ENCODE measurements around the gene PKDCC.

The PKDCC gene

DNA sequence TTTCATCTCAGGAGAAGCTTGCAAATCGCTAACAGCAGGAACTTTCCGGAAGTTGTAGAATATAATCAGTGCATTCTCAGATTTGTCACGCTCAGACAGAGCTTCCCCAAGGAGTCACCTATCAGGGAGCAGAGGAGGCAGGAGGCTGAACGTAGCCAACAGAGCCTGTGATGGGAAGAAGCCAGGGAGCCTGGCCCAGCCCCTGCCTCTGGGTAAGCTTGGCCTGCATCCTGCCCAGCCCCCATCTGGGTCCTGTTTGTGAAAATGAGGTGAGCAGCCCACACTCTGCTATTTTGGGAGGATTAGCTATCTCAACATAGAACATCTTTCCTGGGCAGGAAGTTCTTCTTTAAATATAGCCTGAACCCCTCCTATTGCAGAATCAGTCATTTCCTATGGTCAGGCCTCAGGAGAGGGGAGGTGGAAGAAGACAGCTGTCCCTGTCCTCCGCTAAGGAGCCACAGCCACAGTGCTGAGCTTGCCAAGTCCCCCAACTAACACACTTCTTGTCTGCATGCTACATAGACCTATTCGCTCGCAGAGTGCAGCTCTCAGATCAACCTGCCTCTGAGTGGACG, 19.2 kb upstream of the PKDCC start:
- H2AFZ ChIP-seq (ENCODE audit: low read depth, low read length), result no peak overlapping the region
- TF ChIP-seq EZH2phosphoT487 (IDR thresholded peaks at IDR 0.05; ENCODE audit: low read depth) (no peak), CTCF (IDR thresholded peaks at IDR 0.05; ENCODE audit: low read depth, low read length) (no peak)
- no peak overlapping the region for H3K27ac ChIP-seq (ENCODE audit: low read length)
- peaks cover 27% of the 10 kb centered on the region for H3K27me3 ChIP-seq (ENCODE audit: low read depth, low read length)
- H3K4me3 ChIP-seq (ENCODE audit: low read length), result no peak overlapping the region
- no peaks in the 10 kb centered on the region for H3K36me3 ChIP-seq (replicated peaks; ENCODE audit: low read depth, low read length)
- H3K9me3 ChIP-seq (ENCODE audit: insufficient read depth, low read length), result no peaks in the 10 kb centered on the region
- no peak overlapping the region for H3K4me2 ChIP-seq (ENCODE audit: low read length)
- H4K20me1 ChIP-seq (ENCODE audit: insufficient read depth, low read length), result no peaks in the 10 kb centered on the region
- peaks cover 8% of the 10 kb centered on the region; the same call in 1 of the 2 replicates for H3K4me1 ChIP-seq (ENCODE audit: low read length)
- H3K9ac ChIP-seq (ENCODE audit: low read length), result no peak overlapping the region
- no peaks in the 10 kb centered on the region for H3K79me2 ChIP-seq (ENCODE audit: low read length)

GRCh38 chr2:42029171-42029570, 18.6 kb upstream of the PKDCC start:
- H2AFZ ChIP-seq (ENCODE audit: low read depth, low read length), result no peak overlapping the region
- peaks cover 8% of the 10 kb centered on the region; the same call in 1 of the 2 replicates for H3K4me1 ChIP-seq (ENCODE audit: low read length)
- no peak overlapping the region for H3K27ac ChIP-seq (ENCODE audit: low read length)
- no peak overlapping the region for H3K4me2 ChIP-seq (ENCODE audit: low read length)
- peaks cover 26% of the 10 kb centered on the region for H3K27me3 ChIP-seq (ENCODE audit: low read depth, low read length)
- TF ChIP-seq CTCF (IDR thresholded peaks at IDR 0.05; ENCODE audit: low read depth, low read length) (no peak), EZH2phosphoT487 (IDR thresholded peaks at IDR 0.05; ENCODE audit: low read depth) (no peak)
- no peak overlapping the region for H3K9ac ChIP-seq (ENCODE audit: low read length)
- no peaks in the 10 kb centered on the region for H3K79me2 ChIP-seq (ENCODE audit: low read length)
- no peaks in the 10 kb centered on the region for H3K9me3 ChIP-seq (ENCODE audit: insufficient read depth, low read length)
- H4K20me1 ChIP-seq (ENCODE audit: insufficient read depth, low read length), result no peaks in the 10 kb centered on the region
- no peaks in the 10 kb centered on the region for H3K36me3 ChIP-seq (replicated peaks; ENCODE audit: low read depth, low read length)
- H3K4me3 ChIP-seq (ENCODE audit: low read length), result no peak overlapping the region

GRCh38 chr2:42029639-42030199, 18.1 kb upstream of the PKDCC start:
- Histone ChIP-seq H3K79me2 (ENCODE audit: low read length) (no peaks in the 10 kb centered on the region), H3K27me3 (ENCODE audit: low read depth, low read length) (peaks cover 26% of the 10 kb centered on the region), H3K4me3 (ENCODE audit: low read length) (no peak overlapping the region), H3K9me3 (ENCODE audit: insufficient read depth, low read length) (no peaks in the 10 kb centered on the region), H3K36me3 (replicated peaks; ENCODE audit: low read depth, low read length) (no peaks in the 10 kb centered on the region), H3K27ac (ENCODE audit: low read length) (no peak overlapping the region), H2AFZ (ENCODE audit: low read depth, low read length) (no peak overlapping the region), H3K4me2 (ENCODE audit: low read length) (no peak overlapping the region), H4K20me1 (ENCODE audit: insufficient read depth, low read length) (no peaks in the 10 kb centered on the region), H3K4me1 (ENCODE audit: low read length) (peaks cover 8% of the 10 kb centered on the region; the same call in 1 of the 2 replicates), H3K9ac (ENCODE audit: low read length) (no peak overlapping the region)
- no peak for TF ChIP-seq EZH2phosphoT487 (IDR thresholded peaks at IDR 0.05; ENCODE audit: low read depth)
- no peak for TF ChIP-seq CTCF (IDR thresholded peaks at IDR 0.05; ENCODE audit: low read depth, low read length)

DNA sequence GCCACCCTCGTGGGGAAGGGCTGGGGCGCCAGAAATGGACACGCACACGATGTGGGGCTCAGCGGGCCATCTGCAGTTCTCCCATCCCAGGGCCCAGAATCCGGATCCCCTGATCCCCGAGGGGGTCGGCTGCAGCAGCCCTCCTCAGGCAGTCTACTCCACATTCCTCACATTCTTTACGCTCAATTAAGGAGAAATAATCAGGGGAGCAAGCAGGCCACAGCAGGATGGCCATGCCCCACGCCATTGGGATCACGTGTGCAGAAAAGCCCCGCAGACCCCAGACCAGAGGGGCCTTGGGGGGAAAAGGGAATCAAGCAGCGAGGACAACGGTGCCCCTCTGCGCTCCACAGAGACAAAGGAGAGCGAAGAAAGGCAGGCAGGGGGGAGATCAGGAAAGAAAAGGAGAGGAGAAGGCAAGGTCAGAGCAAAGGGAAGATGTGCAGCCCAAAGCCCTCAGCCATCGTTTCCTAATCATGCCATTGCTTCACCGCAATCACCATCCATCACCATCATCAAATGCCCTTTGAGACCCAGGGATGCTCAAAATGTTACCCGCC, 17.5 kb upstream of the PKDCC start:
- Histone ChIP-seq H3K36me3 (replicated peaks; ENCODE audit: low read depth, low read length) (no peaks in the 10 kb centered on the region), H3K9ac (ENCODE audit: low read length) (no peak overlapping the region), H3K27me3 (ENCODE audit: low read depth, low read length) (peaks cover 22% of the 10 kb centered on the region), H3K4me3 (ENCODE audit: low read length) (no peak overlapping the region), H3K79me2 (ENCODE audit: low read length) (no peaks in the 10 kb centered on the region), H3K4me1 (ENCODE audit: low read length) (peaks cover 8% of the 10 kb centered on the region; the same call in 1 of the 2 replicates), H3K4me2 (ENCODE audit: low read length) (no peak overlapping the region), H3K9me3 (ENCODE audit: insufficient read depth, low read length) (no peaks in the 10 kb centered on the region), H4K20me1 (ENCODE audit: insufficient read depth, low read length) (no peaks in the 10 kb centered on the region), H2AFZ (ENCODE audit: low read depth, low read length) (no peak overlapping the region), H3K27ac (ENCODE audit: low read length) (no peak overlapping the region)
- no peak for TF ChIP-seq EZH2phosphoT487 (IDR thresholded peaks at IDR 0.05; ENCODE audit: low read depth)
- no peak for TF ChIP-seq CTCF (IDR thresholded peaks at IDR 0.05; ENCODE audit: low read depth, low read length)
